Erythroblast (primary cell): ENCODE measurements around the gene CEP104.

Experiments used
- GATA1 ChIP-seq: IDR thresholded peaks from 2 replicates; pipeline ENCODE4 v1.6.1; 2011; ENCODE audit warnings: low read depth, mild to moderate bottlenecking, control low read depth, low read length, moderate library complexity
- POLR2A ChIP-seq: IDR thresholded peaks from 2 replicates; pipeline ENCODE4 v1.6.1; 2011; ENCODE audit warnings: mild to moderate bottlenecking, low read length

- TF ChIP-seq POLR2A, result no peak
- no peak for TF ChIP-seq GATA1
These were observed 14.4 kb upstream of the CEP104 start for GRCh38 chr1:3871451-3871805.
